K562 (cell line): ENCODE results near the gene MAP1S. TPM values are rescaled to one million over a fixed set of nuclear protein-coding genes. Genes with fewer than 3 reads are reported as not detected.

Source experiments
- CC2D1A ChIP-seq: fragments of 450-650 bp; IDR thresholded peaks from 2 replicates; pipeline ENCODE4 v1.6.1; 2017; ENCODE audit warnings: mild to moderate bottlenecking
- E2F3 ChIP-seq: fragments of 250-450 bp; sonication (Bioruptor Pico); IDR thresholded peaks from 2 replicates; pipeline ENCODE4 v1.4.0; 2020; ENCODE audit warnings: mild to moderate bottlenecking
- FOS ChIP-seq: IDR thresholded peaks from 3 replicates; pipeline ENCODE4 v1.6.1; 2011; ENCODE audit not compliant: insufficient read length; ENCODE audit errors: extremely low read depth
- FOXM1 ChIP-seq, 2 experiments: fragments of 450-650 bp in 1 of 2; sonication (generic) in 1 of 2; formaldehyde crosslinking in 1 of 2; IDR thresholded peaks; 2 replicates each; pipeline versions ENCODE4 v1.6.1 to v1.9.0; 2017 to 2022; ENCODE audit warnings: low read depth in 2 of 2, mild to moderate bottlenecking in 2 of 2, missing genetic modification reagents in 1 of 2, moderate library complexity in 1 of 2
- IRF1 ChIP-seq: sonication (generic); formaldehyde crosslinking; IDR thresholded peaks from 2 replicates; pipeline ENCODE4 v1.8.0; 2022; ENCODE audit warnings: missing genetic modification reagents, mild to moderate bottlenecking, borderline replicate concordance
- NR2C1 ChIP-seq, 2 experiments: fragments of 450-650 bp; IDR thresholded peaks; 2 replicates each; pipeline ENCODE4 v1.6.1; 2017; ENCODE audit warnings: mild to moderate bottlenecking in 2 of 2, antibody characterized with exemption in 1 of 2, inconsistent platforms in 1 of 2, missing compliant biosample characterization in 1 of 2, missing genetic modification characterization in 1 of 2
- NRF1 ChIP-seq, 2 experiments: fragments of 450-650 bp; IDR thresholded peaks in 1 of 2; conservative IDR thresholded peaks in 1 of 2; 2 replicates each; pipeline ENCODE4 v1.6.1; 2014; ENCODE audit warnings: mild to moderate bottlenecking in 2 of 2
- OTX1 ChIP-seq: fragments of 450-650 bp; formaldehyde crosslinking; IDR thresholded peaks from 2 replicates; pipeline ENCODE4 v1.4.0; 2022; ENCODE audit warnings: mild to moderate bottlenecking
- ZNF384 ChIP-seq: IDR thresholded peaks from 2 replicates; pipeline ENCODE4 v1.6.1; 2012; ENCODE audit warnings: low read depth, low read length, improper control_type of control experiment
- polyA plus RNA-seq, 8 experiments: library from polyadenylated mRNA; depleted of rRNA in 4 of 8; stranded (reverse) in 5 of 8; unstranded in 3 of 8; fragments of >200 nt; fragmentation: Nextera tagmentation in 2 of 8; fragmentation: Illumina TruSeq in 1 of 8; extraction: Ambion mirVana in 2 of 8; extraction: Trizol in 1 of 8; gene quantifications; 2 replicates each; pipeline versions ENCODE4 v1.2.1 to v1.2.3, GENCODE V29; 2011 to 2014; ENCODE audit warnings: inconsistent platforms in 1 of 8, missing spikeins in 1 of 8
- total RNA-seq, 7 experiments: library from RNA; depleted of rRNA in 6 of 7; stranded (reverse); fragments of >200 nt in 6 of 7; fragmentation: Illumina TruSeq in 2 of 7; extraction: Trizol in 2 of 7; gene quantifications; 2 replicates each; pipeline versions ENCODE4 v1.2.1 to v1.2.3, GENCODE V29; 2011 to 2021; ENCODE audit warnings: low replicate concordance in 1 of 7
- TF ChIP-seq, protein P1 (sequence below): fragments of 450-650 bp; IDR thresholded peaks from 2 replicates; pipeline ENCODE4 v1.6.1; 2016
- TF ChIP-seq, protein P2 (sequence below): sonication (generic); formaldehyde crosslinking; IDR thresholded peaks from 2 replicates; pipeline ENCODE4 v1.8.1; 2023; ENCODE audit warnings: mild to moderate bottlenecking, missing genetic modification reagents

Gene MAP1S
- total and polyA plus RNA-seq, 9 of the 15 experiments (the other 6 are each of a cell fraction or from before 2014, with no cell fraction given) = 2.0 to 81.0 (median 9.5) TPM

- no peak for TF ChIP-seq NR2C1 (IDR thresholded peaks at IDR 0.05)
- TF ChIP-seq NR2C1 (tag; IDR thresholded peaks at IDR 0.05) = no peak
- TF ChIP-seq ZNF384 = peak; percentile 44; the same call in 1 of the 2 replicates
- no peak for TF ChIP-seq OTX1 (CRISPR knock-in tag)
- peak; percentile 81 for TF ChIP-seq FOXM1 (IDR thresholded peaks at IDR 0.05; ENCODE audit: low read depth)
- no peak for TF ChIP-seq FOXM1 (CRISPR knock-in tag; IDR thresholded peaks at IDR 0.05; ENCODE audit: low read depth)
- TF ChIP-seq FOS = peak; percentile 32
- TF ChIP-seq, protein P1, sequence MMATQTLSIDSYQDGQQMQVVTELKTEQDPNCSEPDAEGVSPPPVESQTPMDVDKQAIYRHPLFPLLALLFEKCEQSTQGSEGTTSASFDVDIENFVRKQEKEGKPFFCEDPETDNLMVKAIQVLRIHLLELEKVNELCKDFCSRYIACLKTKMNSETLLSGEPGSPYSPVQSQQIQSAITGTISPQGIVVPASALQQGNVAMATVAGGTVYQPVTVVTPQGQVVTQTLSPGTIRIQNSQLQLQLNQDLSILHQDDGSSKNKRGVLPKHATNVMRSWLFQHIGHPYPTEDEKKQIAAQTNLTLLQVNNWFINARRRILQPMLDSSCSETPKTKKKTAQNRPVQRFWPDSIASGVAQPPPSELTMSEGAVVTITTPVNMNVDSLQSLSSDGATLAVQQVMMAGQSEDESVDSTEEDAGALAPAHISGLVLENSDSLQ = peak; percentile 38
- TF ChIP-seq E2F3 = no peak
- no peak for TF ChIP-seq IRF1 (CRISPR knock-in tag)
- TF ChIP-seq NRF1 (conservative IDR thresholded peaks at IDR 0.05 in 1 of 2, IDR thresholded peaks at IDR 0.05 in 1 of 2) = peak; percentile 49 to 57
- TF ChIP-seq, protein P2, sequence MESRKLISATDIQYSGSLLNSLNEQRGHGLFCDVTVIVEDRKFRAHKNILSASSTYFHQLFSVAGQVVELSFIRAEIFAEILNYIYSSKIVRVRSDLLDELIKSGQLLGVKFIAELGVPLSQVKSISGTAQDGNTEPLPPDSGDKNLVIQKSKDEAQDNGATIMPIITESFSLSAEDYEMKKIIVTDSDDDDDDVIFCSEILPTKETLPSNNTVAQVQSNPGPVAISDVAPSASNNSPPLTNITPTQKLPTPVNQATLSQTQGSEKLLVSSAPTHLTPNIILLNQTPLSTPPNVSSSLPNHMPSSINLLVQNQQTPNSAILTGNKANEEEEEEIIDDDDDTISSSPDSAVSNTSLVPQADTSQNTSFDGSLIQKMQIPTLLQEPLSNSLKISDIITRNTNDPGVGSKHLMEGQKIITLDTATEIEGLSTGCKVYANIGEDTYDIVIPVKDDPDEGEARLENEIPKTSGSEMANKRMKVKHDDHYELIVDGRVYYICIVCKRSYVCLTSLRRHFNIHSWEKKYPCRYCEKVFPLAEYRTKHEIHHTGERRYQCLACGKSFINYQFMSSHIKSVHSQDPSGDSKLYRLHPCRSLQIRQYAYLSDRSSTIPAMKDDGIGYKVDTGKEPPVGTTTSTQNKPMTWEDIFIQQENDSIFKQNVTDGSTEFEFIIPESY = peak; percentile 53; the same call in 1 of the 2 replicates
- peak; percentile 89; the same call in 1 of the 2 replicates for TF ChIP-seq CC2D1A
Measured at GRCh38 chr19:17762505-17763229, 43.4 kb downstream of the MAP1S start (continued).
